ENCODE results near the gene INSR. TPM values are rescaled to one million over a fixed set of nuclear protein-coding genes. Genes with fewer than 3 reads are reported as not detected.

The INSR gene
- total RNA-seq, 8 experiments from 2014 or later = 6.9 to 19.6 (median 14.1) TPM

DNA sequence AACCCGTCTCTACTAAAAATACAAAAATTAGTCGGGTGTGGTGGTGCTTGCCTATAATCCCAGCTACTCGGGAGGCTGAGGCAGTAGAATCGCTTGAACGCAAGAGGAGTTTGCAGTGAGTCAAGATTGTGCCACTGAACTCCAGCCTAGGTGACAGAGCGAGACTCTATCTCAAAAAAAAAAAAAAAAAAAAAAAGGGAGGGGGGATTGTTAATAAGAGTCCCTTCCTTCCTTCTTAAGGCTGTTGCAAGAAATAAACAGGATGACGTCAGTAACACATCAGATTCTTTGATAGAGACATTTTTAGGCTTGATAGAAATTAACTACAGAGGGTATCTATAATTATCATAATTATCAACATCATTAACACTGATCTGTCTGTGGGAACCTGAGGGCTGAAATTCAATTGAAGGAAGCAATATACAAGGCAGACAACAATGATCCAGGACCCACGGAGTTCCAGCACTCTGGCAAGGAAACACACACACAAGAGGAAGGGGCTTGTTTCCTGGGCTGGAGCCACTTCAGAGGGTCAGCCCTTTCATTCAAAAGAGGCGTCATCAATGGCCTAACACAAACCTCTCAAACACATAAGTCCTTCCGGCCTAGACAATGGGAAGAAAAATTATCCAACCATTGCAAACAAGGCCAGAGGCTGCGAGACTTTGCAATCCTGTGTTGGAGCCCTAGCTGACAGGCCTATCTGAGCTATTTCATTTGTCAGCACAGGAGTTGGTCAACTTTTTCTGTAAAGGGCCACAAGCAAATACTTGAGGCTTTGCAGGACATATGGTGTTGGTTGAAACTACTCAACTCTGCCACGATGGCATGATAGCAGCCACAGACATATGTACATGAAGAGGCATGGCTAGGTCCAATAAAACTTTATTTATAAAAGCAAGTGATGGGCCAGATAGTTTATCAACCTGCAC, 105.2 kb downstream of the INSR start:
- H3K4me3 ChIP-seq = no peak overlapping the region
- ATAC-seq (replicated peaks in 6 of 8) = peak in 3 of 8 experiments; percentile 26 to 84 (median 61)
- 50 to 100% (median 70%) methylated on average over 1 to 11 of the region's 12 CpGs for WGBS, 10 experiments
- in situ Hi-C loops (cut with MboI; ENCODE audit: low pct_unique_long_range_greater_than_20kb in 2 of 9, low sequenced_read_pairs in 9 of 9, unreplicated experiment in 9 of 9) = loop anchor here in 4 of 9 experiments (25.0 kb wide), 1 partner anchor 98 kb away; the partner anchor contains the start of gene INSR (in 4 of the 4)
- no peak overlapping the region for H3K27ac ChIP-seq
- peaks cover 0 to 8% of the 10 kb centered on the region in 2 donors for H3K4me1 ChIP-seq (replicated peaks in 1 of 2)

DNA sequence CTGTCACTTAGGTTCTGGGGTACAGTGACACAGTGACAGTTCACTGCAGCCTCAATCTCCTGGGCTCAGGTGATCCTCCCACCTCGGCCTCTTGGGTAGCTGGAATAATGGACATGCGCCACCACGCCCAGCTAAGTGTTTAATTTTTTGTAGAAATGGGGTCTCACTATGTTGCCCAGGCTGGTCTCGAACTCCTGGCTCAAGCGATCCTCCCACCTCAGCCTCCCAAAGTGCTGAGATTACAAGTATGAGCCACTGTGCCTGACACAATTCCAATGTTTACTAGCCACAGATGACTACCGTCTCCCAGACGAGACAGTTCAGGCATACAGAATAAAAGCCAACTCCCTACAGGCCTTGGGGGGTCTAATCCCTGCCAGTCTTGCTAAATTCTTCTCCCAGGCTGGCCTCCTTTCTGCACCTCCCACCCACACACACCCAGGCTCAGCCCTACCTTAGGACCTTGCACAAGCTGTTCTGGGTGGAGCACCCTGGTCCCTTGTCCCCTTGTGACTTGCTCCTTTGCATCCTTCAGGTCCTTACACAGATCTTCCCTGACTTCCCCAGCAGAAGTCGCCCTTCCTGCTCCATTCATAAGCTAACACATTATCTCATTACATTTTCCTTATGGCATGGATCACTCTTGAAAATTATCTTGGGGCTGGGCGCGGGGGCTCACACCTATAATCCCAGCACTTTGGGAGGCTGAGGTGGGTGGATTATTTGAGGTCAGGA, 106.4 kb downstream of the INSR start:
- no peak for ATAC-seq (replicated peaks in 6 of 8)
- WGBS, 10 experiments = 58 to 100% (median 91%) methylated on average over 1 to 9 of the region's 10 CpGs; no CpG with 5 or more reads in 3 of the 10 experiments
- Histone ChIP-seq H3K4me1 (replicated peaks in 1 of 2) (peaks cover 0 to 8% of the 10 kb centered on the region in 2 donors), H3K4me3 (no peak overlapping the region), H3K27ac (no peak overlapping the region)
- in situ Hi-C loops (cut with MboI; ENCODE audit: low pct_unique_long_range_greater_than_20kb in 2 of 9, low sequenced_read_pairs in 9 of 9, unreplicated experiment in 9 of 9) = loop anchor here in 4 of 9 experiments (25.0 kb wide), 1 partner anchor 100 kb away; the partner anchor contains the start of gene INSR (in 4 of the 4)

DNA sequence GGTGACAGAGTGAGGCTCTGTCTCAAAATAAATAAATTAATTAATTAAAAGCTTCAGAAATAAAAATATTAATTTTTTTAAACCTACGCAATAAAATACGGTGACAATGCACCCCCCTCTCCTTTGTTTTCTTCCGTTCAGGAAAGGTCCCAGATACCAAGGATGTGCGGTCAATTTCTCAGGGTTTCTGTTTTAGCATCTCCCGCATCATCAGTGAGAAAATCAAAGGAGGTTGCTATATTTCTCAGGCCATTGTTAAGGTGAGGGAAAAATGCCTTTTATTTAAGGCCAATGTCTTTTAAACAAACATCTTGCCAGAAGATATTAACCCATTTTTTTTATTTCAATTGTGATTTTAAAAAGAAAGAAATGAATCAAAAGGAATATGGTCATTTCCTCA, 111.7 kb downstream of the INSR start:
- in situ Hi-C loops (cut with MboI; ENCODE audit: low pct_unique_long_range_greater_than_20kb in 2 of 9, low sequenced_read_pairs in 9 of 9, unreplicated experiment in 9 of 9) = loop anchor here in 4 of 9 experiments (25.0 kb wide), 1 partner anchor 105 kb away; the partner anchor contains the start of gene INSR (in 4 of the 4)
- no peak for ATAC-seq (replicated peaks in 6 of 8)
- H3K4me1 ChIP-seq (replicated peaks in 1 of 2) = no peaks in the 10 kb centered on the region
- no peak overlapping the region for H3K27ac ChIP-seq
- H3K4me3 ChIP-seq = no peak overlapping the region
- 73 to 96% (median 91%) methylated on average over 3 to 5 of the region's 5 CpGs; no CpG with 5 or more reads in 1 of the 10 experiments for WGBS, 10 experiments

DNA sequence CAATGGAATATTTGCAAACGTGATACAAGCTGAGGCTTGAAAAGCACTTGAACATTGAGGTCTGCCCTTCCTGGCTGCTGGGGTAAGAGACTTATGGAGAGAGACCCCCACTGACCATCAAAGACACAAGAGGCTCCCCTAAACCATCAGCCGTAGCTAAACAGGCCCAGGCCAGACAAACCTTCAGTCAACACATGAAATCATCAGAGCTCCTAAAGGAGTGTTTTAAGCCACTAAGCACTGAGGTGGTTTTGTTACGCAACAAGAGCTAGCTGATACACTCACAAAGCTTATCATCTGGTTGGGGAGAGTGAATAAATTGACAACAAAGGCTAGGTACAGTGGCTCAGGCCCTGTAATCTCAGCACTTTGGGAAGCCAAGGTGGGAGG, 114.3 kb downstream of the INSR start:
- WGBS, 10 experiments = 17 to 100% (median 79%) methylated on average over 1 to 3 of the region's 3 CpGs; no CpG with 5 or more reads in 3 of the 10 experiments
- Histone ChIP-seq H3K27ac (no peak overlapping the region), H3K4me3 (no peak overlapping the region), H3K4me1 (replicated peaks in 1 of 2) (no peaks in the 10 kb centered on the region)
- ATAC-seq (replicated peaks in 6 of 8) = no peak
- in situ Hi-C loops (cut with MboI; ENCODE audit: low pct_unique_long_range_greater_than_20kb in 2 of 9, low sequenced_read_pairs in 9 of 9, unreplicated experiment in 9 of 9) = loop anchor here in 4 of 9 experiments (25.0 kb wide), 1 partner anchor 107 kb away; the partner anchor contains the start of gene INSR (in 4 of the 4)

DNA sequence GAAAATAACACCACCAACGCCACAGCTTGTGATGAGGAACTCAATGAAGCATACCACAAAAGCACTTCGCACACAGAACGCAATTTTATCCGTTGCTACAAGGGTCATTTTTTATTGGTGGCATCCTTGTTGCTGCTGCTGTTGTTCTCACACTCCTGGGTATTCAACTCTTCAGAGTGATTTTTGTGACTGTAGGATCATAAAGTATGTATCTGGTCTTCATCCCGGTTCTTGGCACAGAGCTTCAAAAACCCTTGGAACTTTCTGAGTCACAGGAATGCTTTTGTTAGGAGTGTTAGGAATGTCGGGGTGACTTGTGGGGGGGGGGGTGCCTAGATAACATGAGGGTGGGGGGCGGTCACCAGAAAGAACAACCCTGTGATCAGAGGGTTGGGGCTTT, 116.3 kb downstream of the INSR start:
- no peak overlapping the region for H3K27ac ChIP-seq
- H3K4me1 ChIP-seq (replicated peaks in 1 of 2) = no peaks in the 10 kb centered on the region
- 63 to 100% (median 91%) methylated on average over 1 to 6 of the region's 7 CpGs; no CpG with 5 or more reads in 3 of the 10 experiments for WGBS, 10 experiments
- in situ Hi-C loops (cut with MboI; ENCODE audit: low pct_unique_long_range_greater_than_20kb in 2 of 9, low sequenced_read_pairs in 9 of 9, unreplicated experiment in 9 of 9) = loop anchor here in 4 of 9 experiments (25.0 kb wide), 1 partner anchor 109 kb away; the partner anchor contains the start of gene INSR (in 4 of the 4)
- no peak for ATAC-seq (replicated peaks in 6 of 8)
- H3K4me3 ChIP-seq = no peak overlapping the region

DNA sequence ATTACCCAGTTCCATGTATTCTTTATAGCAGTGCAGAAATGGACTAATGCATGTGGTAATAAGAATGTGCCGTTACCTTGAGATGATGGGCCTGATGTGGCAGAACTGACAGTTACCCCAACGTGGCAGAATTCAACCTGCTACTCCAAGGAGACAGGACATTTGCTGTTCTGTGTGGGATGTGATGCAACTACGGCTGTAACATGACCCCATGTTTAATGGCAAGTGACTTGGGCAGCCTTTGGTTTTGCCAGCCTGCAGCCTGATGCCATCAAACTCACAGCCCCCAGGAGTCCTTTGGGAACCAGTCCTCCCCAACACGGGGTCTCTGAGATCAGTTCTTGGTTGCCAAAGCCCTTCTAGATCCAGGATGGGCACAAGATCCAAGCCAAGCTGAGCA, 117.4 kb downstream of the INSR start:
- no peak overlapping the region for H3K27ac ChIP-seq
- no peak overlapping the region for H3K4me3 ChIP-seq
- ATAC-seq (replicated peaks in 6 of 8) = no peak
- WGBS, 10 experiments = 80 to 94% (median 87%) methylated on average over 1 to 4 of the region's 4 CpGs; no CpG with 5 or more reads in 6 of the 10 experiments
- in situ Hi-C loops (cut with MboI; ENCODE audit: low pct_unique_long_range_greater_than_20kb in 2 of 9, low sequenced_read_pairs in 9 of 9, unreplicated experiment in 9 of 9) = loop anchor here in 4 of 9 experiments (25.0 kb wide), 1 partner anchor 111 kb away; the partner anchor contains the start of gene INSR (in 4 of the 4)
- no peaks in the 10 kb centered on the region for H3K4me1 ChIP-seq (replicated peaks in 1 of 2)

DNA sequence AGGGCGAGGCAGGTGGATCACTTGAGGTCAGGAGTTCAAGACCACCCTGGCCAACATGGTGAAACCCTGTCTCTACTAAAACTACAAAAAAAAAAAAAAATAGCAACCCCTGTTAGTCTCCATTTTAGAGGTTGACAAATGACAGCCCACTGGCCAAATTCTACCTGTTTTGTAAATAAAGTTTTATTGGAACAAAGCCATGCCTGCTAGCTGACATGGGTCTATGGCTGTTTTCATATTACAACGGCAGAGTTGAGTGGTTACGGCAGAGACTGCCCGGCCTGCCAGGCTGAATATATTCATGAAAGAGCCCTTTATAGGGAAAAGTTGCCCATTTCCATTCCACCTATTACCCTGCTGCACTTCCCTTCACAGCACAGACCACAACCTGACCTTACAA, 121.4 kb downstream of the INSR start:
- no peaks in the 10 kb centered on the region for H3K4me1 ChIP-seq (replicated peaks in 1 of 2)
- H3K27ac ChIP-seq = no peak overlapping the region
- no peak overlapping the region for H3K4me3 ChIP-seq
- WGBS, 10 experiments = 50 to 100% (median 96%) methylated on average over 1 to 4 of the region's 4 CpGs; no CpG with 5 or more reads in 2 of the 10 experiments
- ATAC-seq (replicated peaks in 6 of 8) = no peak
- in situ Hi-C loops (cut with MboI; ENCODE audit: low pct_unique_long_range_greater_than_20kb in 2 of 9, low sequenced_read_pairs in 9 of 9, unreplicated experiment in 9 of 9) = no loop called here

DNA sequence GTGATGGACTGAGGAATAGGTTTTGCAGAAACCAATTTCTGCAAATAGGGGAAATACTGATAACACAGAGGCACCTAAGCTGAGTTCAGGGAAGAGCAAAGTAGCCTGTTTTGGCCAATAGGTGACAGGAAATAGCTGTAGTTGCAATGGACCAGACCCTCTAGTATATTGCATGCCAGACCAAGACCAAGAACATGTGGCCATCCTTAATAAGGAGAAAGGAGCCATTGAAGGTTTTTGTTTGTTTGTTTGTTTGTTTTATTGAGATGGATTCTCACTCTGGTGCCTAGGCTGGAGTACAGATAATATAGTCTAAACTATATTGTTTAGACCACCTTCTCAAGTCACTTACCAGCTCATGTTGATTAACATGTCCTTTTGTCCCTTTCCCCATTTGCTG, 123.2 kb downstream of the INSR start:
- no peak overlapping the region for H3K27ac ChIP-seq
- in situ Hi-C loops (cut with MboI; ENCODE audit: low pct_unique_long_range_greater_than_20kb in 2 of 9, low sequenced_read_pairs in 9 of 9, unreplicated experiment in 9 of 9) = no loop called here
- no peaks in the 10 kb centered on the region for H3K4me1 ChIP-seq (replicated peaks in 1 of 2)
- ATAC-seq (replicated peaks in 6 of 8) = no peak
- H3K4me3 ChIP-seq = no peak overlapping the region

DNA sequence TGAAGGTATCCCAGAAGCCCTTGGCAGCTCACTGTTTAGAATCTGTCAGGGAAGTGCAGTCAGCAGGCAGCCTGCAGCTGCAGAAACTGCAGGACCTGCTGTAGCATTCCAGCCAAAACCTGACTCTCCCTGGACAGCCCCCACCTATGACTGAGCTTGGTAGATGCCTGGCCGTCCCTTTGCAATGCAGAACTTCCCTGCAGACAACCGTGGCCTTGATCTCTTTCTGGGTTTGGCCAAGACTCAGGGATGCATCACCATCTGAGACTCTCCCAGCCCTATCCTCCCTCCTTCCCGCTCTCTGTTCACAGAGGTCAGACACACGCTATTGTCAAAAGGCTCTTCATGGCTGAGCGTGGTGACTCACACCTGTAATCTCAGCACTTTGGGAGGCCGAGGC, 125.3 kb downstream of the INSR start:
- WGBS, 10 experiments = 40 to 100% (median 70%) methylated on average over 1 to 3 of the region's 6 CpGs; no CpG with 5 or more reads in 5 of the 10 experiments
- in situ Hi-C loops (cut with MboI; ENCODE audit: low pct_unique_long_range_greater_than_20kb in 2 of 9, low sequenced_read_pairs in 9 of 9, unreplicated experiment in 9 of 9) = no loop called here
- no peak overlapping the region for H3K27ac ChIP-seq
- peak in 1 of 8 experiments; percentile 60 for ATAC-seq (replicated peaks in 6 of 8)
- no peak overlapping the region for H3K4me3 ChIP-seq
- no peaks in the 10 kb centered on the region for H3K4me1 ChIP-seq (replicated peaks in 1 of 2)

DNA sequence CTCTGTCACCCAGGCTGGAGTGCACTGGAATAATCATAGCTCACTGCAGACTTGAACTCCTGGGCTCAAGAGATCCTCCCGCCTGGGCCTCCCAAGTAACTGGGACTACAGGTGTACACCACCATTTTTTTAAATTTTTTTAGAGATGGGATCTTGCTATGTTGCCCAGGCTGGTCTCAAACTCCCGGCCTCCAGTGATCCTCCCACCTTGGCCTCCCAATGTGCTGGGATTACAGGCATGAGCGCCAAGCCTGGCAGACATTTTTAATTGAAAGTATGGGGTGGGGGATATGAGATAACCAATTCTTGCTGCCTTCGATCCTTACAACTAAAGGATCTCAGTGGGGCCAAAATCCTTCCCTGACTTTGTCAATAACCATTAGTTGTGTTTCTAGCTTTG, 132.9 kb downstream of the INSR start:
- H3K27ac ChIP-seq = no peak overlapping the region
- no peaks in the 10 kb centered on the region for H3K4me1 ChIP-seq (replicated peaks in 1 of 2)
- in situ Hi-C loops (cut with MboI; ENCODE audit: low pct_unique_long_range_greater_than_20kb in 2 of 9, low sequenced_read_pairs in 9 of 9, unreplicated experiment in 9 of 9) = no loop called here
- WGBS, 10 experiments = 50 to 100% (median 95%) methylated on average over 1 to 3 of the region's 4 CpGs; no CpG with 5 or more reads in 3 of the 10 experiments
- ATAC-seq (replicated peaks in 6 of 8) = no peak
- H3K4me3 ChIP-seq = no peak overlapping the region

DNA sequence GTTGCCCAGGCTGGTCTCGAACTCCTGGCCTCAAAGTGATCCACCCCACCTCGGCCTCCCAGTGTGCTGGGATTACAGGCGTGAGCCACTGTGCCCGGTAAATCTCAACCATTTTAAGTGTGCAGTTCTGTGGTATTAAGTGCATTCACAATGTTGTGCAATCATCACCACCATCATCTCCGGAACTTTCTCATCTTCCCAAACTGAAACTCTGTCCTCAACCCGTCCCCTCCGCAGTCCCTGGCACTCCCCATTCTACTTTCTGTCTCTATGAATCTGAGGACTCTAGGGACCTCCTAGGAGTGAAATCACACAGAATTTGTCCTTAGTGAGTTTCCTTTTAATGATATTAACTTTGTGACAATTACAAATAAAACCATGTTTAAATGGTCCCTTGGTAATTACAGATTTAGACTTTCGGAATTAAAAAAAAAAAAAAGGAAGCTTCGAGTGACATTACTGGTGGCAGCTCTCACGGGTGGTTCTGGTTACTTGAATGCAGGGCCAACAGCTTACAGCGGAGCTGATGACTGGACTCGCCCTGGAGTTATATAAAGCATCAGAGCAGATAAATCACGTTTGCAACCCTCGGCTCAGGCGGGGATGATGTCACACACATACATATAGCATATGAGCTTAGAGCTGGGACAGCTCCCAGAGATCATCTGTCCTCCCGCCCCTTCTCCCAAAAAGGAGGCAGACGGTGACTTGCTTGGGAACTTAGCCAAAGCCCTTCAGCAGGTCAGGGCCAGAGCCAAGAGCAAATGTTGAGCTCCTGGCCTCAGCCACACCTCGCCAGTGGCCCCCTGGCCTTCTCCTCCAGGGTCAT, 134.9 kb downstream of the INSR start:
- no peak overlapping the region for H3K27ac ChIP-seq
- H3K4me3 ChIP-seq = no peak overlapping the region
- 0 to 93% (median 67%) methylated on average over 1 to 10 of the region's 18 CpGs; no CpG with 5 or more reads in 1 of the 10 experiments for WGBS, 10 experiments
- in situ Hi-C loops (cut with MboI; ENCODE audit: low pct_unique_long_range_greater_than_20kb in 2 of 9, low sequenced_read_pairs in 9 of 9, unreplicated experiment in 9 of 9) = no loop called here
- no peaks in the 10 kb centered on the region for H3K4me1 ChIP-seq (replicated peaks in 1 of 2)
- ATAC-seq (replicated peaks in 6 of 8) = peak; percentile 99 to 100 (median 100)

DNA sequence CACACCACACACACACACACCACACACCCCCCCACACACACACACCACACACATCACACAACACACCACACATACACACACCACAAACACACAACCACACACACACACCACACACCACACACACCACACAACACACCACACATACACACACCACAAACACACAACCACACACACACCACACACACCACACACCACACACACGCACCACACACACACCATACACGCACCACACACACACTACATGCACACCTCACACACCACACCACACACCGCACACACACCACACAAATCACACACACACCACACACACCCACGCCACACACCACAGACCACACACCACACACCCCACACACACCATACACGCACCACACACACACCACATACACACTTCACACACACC, 141.2 kb downstream of the INSR start:
- Histone ChIP-seq H3K4me3 (no peak overlapping the region), H3K27ac (no peak overlapping the region), H3K4me1 (replicated peaks in 1 of 2) (no peaks in the 10 kb centered on the region)
- no CpG with 5 or more reads among the region's 5 CpGs for WGBS, 10 experiments
- in situ Hi-C loops (cut with MboI; ENCODE audit: low pct_unique_long_range_greater_than_20kb in 2 of 9, low sequenced_read_pairs in 9 of 9, unreplicated experiment in 9 of 9) = no loop called here
- ATAC-seq (replicated peaks in 6 of 8) = no peak

Measured in motor neuron (in vitro differentiated cells).